ENCODE results near the gene RXFP4. TPM values are rescaled to one million over a fixed set of nuclear protein-coding genes. Genes with fewer than 3 reads are reported as not detected.
A peak's percentile ranks its signal among the peaks of the same experiment; 100 is the strongest.

The RXFP4 gene
- total RNA-seq, 1 experiment from 2014 or later, result not detected

- no peak for ATAC-seq
- no peak overlapping the region for H3K27ac ChIP-seq (ENCODE audit: low read length)
- H2AFZ ChIP-seq (ENCODE audit: low read length), result no peak overlapping the region
- ChIA-PET CTCF (interaction anchor here (0.7 kb wide), 1 partner anchor 113 kb away, joined by 3 read pairs; no protein-coding TSS in a partner anchor), POLR2A (ENCODE audit: unreplicated experiment) (no interaction called here)
- H3K4me3 ChIP-seq (ENCODE audit: low read length), result peak overlapping the region; percentile 97; the same call in 1 of the 2 replicates
- H3K9me3 ChIP-seq (ENCODE audit: low read length), result no peaks in the 10 kb centered on the region
- TF ChIP-seq CTCF (conservative IDR thresholded peaks at IDR 0.05; ENCODE audit: low read depth, low read length) (no peak), EZH2 (IDR thresholded peaks at IDR 0.05; ENCODE audit: low read length, unreplicated experiment) (no peak), EZH2phosphoT487 (IDR thresholded peaks at IDR 0.05; ENCODE audit: borderline replicate concordance, low read length) (no peak)
- no TSS peak for BruUV-seq (replicated peaks)
- no peaks in the 10 kb centered on the region; the same call in 1 of the 2 replicates for H3K36me3 ChIP-seq (ENCODE audit: low read depth, low read length)
- intact Hi-C loops (cut with micrococcal nuclease), result loop anchor here (5.0 kb wide), 1 partner anchor 148 kb away; no protein-coding TSS in a partner anchor
- peak overlapping the region; percentile 90 for H3K4me2 ChIP-seq (ENCODE audit: low read length)
- no peaks in the 10 kb centered on the region for H3K9me2 ChIP-seq (replicated peaks; ENCODE audit: low read length)
- H3K9ac ChIP-seq (ENCODE audit: low read length), result no peak overlapping the region
- H3K79me2 ChIP-seq (ENCODE audit: low read length), result peaks cover 98% of the 10 kb centered on the region
- H3F3A ChIP-seq (ENCODE audit: low read length, unreplicated experiment), result no peaks in the 10 kb centered on the region
- DNase-seq, result no peak
- peaks cover 50% of the 10 kb centered on the region for H3K4me1 ChIP-seq (ENCODE audit: insufficient read depth, low read length)
- no peaks in the 10 kb centered on the region for H3K27me3 ChIP-seq (ENCODE audit: low read length)
- peaks cover 20% of the 10 kb centered on the region for H4K20me1 ChIP-seq (ENCODE audit: low read length)
These were observed 33.0 kb downstream of the RXFP4 start for GRCh38 chr1:155974208-155975115.

- CTCF ChIA-PET, result interaction anchor here (0.6 to 1.3 kb wide), 2 partner anchors 13 to 35 kb away, joined by 4 to 5 read pairs; no protein-coding TSS in a partner anchor
- Histone ChIP-seq H3K4me1 (ENCODE audit: insufficient read depth, low read length) (peaks cover 53% of the 10 kb centered on the region), H3K79me2 (ENCODE audit: low read length) (peaks cover 87% of the 10 kb centered on the region), H3K27ac (ENCODE audit: low read length) (peak overlapping the region; percentile 2; the same call in 1 of the 2 replicates), H3K36me3 (ENCODE audit: low read depth, low read length) (no peaks in the 10 kb centered on the region), H2AFZ (ENCODE audit: low read length) (no peak overlapping the region), H3K9ac (ENCODE audit: low read length) (no peak overlapping the region), H4K20me1 (ENCODE audit: low read length) (peaks cover 20% of the 10 kb centered on the region), H3K27me3 (ENCODE audit: low read length) (no peaks in the 10 kb centered on the region), H3K4me3 (ENCODE audit: low read length) (peak overlapping the region; percentile 97), H3K9me2 (replicated peaks; ENCODE audit: low read length) (no peaks in the 10 kb centered on the region), H3K9me3 (ENCODE audit: low read length) (no peaks in the 10 kb centered on the region), H3K4me2 (ENCODE audit: low read length) (peak overlapping the region; percentile 90), H3F3A (ENCODE audit: low read length, unreplicated experiment) (no peaks in the 10 kb centered on the region)
- no peak for TF ChIP-seq CTCF (conservative IDR thresholded peaks at IDR 0.05; ENCODE audit: low read depth, low read length)
- no peak for TF ChIP-seq EZH2 (IDR thresholded peaks at IDR 0.05; ENCODE audit: low read length, unreplicated experiment)
- TF ChIP-seq EZH2phosphoT487 (IDR thresholded peaks at IDR 0.05; ENCODE audit: borderline replicate concordance, low read length), result no peak
- no peak for DNase-seq
- POLR2A ChIA-PET (ENCODE audit: unreplicated experiment), result interaction anchor here (0.6 to 0.9 kb wide), 5 partner anchors 13 to 238 kb away, joined by 3 to 6 read pairs (median 4); partner anchors contain the start of gene PMF1
- no peak for ATAC-seq
- intact Hi-C loops (cut with micrococcal nuclease), result loop anchor here (5.0 kb wide), 1 partner anchor 147 kb away; no protein-coding TSS in a partner anchor
- BruUV-seq (replicated peaks), result no TSS peak
These were observed 34.1 kb downstream of the RXFP4 start for GRCh38 chr1:155975375-155976061.

All from PC-3 (cell line).